ENCODE results near the gene GRK6.

GRCh38 chr5:177396807-177397206, 29.7 kb upstream of the GRK6 start:
- TF ChIP-seq CTCF (IDR thresholded peaks at IDR 0.05; ENCODE audit: low read length), result no peak
- no peak for TF ChIP-seq EZH2phosphoT487 (IDR thresholded peaks at IDR 0.05; ENCODE audit: low read length)
